Measurements from ENCODE around the gene PRELID1.
"Not testable (repeated sequence)": the region's sequence is repeated elsewhere in the genome, so short reads cannot be mapped to it uniquely, and the experiment has no call there.

The PRELID1 gene, protein sequence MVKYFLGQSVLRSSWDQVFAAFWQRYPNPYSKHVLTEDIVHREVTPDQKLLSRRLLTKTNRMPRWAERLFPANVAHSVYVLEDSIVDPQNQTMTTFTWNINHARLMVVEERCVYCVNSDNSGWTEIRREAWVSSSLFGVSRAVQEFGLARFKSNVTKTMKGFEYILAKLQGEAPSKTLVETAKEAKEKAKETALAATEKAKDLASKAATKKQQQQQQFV

DNA sequence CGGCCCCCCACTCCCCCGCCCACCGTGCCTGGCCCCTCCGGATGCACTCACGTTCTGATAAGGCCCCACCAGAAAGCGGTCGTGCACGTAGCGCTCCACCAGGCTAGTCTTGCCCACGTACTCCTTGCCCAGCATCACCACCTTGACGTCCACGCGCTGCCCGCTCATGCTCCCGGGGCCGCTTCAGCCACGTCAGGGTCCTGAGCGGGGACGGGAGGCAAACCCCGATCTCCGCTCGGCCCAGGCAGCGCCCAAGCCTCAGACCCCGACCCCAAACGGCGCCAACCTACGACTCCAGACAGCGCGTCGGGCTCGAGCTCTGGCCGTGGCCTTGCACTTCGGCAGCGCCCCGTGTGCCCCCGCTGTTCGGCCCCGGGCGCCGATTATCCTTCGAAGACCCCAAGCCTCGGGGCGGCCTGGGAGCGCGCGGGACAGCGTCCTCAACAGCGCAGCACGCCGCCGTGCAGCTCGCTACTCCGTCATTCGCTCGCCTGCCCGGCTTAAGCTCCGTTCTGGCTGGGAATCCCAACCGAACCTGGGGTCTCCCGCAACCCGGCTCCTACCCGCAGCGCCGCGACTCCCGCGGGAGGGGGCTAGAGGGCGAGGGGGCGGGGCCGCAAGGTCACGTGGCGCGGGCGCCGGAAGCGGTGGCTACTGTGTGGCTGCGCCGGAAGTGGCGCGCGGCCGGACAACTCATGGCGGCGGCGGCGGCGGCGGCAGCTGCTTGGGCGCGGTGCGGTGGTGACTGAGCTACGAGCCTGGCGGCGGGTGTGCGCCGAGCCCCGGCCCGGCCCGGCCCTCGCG lies at the start of gene PRELID1, which contains the start of gene RAB24:
Gene PRELID1, plus strand, starts transcription at position 679 of the 804 bp plus-strand sequence. CDS start 187 bp downstream, outside the sequence.
Gene RAB24, minus strand, starts transcription at position 599 of the 804 bp plus-strand sequence. Its CDS starts 431 bp downstream, at position 168.
- TF ChIP-seq L3MBTL2 (conservative IDR thresholded peaks at IDR 0.05) (peak; percentile 91), FOXK2 (IDR thresholded peaks at IDR 0.05) (no peak)
- POLR2A ChIA-PET, result interaction anchor here (0.6 to 1.7 kb wide), 4 partner anchors 9 to 83 kb away, joined by 3 to 10 read pairs (median 3); partner anchors contain the start of gene MXD3
- DNase-seq (ENCODE audit: extremely low spot score), result peak; percentile 96
- CTCF ChIA-PET, result no interaction called here

DNA sequence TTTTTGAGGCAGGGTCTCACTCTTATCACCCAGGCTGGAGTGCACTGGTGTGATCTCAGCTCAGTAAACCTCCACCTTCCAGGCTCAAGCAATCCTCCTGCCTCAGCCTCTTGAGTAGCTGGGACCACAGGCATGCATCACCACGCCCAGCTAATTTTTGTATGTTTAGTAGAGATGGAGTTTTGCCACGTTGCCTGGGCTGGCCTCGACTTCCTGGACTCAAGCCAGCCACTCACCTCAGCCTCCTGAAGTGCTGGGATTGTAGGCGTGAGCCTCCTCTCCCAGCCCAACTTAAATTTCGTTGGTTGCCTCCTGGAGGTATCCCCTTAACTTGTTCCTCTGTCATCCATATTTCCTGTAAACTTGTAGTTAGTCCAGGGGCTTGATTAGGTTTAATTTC lies 47.3 kb upstream of the PRELID1 start:
- POLR2A ChIA-PET, result no interaction called here
- DNase-seq (ENCODE audit: extremely low spot score), result no peak
- no peak for TF ChIP-seq SUZ12 (IDR thresholded peaks at IDR 0.05)
- TF ChIP-seq TARDBP (IDR thresholded peaks at IDR 0.05), result no peak
- no peak for TF ChIP-seq ELF4 (IDR thresholded peaks at IDR 0.05)
- TF ChIP-seq NFRKB (IDR thresholded peaks at IDR 0.05), result no peak
- CTCF ChIA-PET, result no interaction called here

DNA sequence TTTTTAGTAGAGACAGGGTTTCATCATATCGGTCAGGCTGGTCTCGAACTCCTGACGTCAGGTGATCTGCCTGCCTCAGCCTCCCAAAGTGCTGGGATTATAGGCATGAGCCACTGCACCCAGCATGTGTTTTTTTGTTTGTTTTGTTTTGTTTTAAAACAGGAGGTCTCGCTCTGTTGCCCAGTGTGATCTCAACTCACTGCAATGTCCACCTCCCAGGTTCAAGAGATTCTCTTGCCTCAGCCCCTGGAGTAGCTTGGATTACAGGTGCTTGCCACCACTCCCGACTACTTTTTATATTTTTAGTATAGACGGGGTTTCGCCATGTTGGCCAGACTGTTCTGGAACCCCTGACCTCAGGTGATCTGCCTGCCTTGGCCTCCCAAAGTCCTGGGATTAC lies 44.9 kb upstream of the PRELID1 start:
- POLR2A ChIA-PET; DNase-seq (ENCODE audit: extremely low spot score); CTCF ChIA-PET: not testable (repeated sequence)

- ChIA-PET POLR2A (no interaction called here), CTCF (no interaction called here)
- TF ChIP-seq SUZ12 (IDR thresholded peaks at IDR 0.05) (no peak), CTBP1 (IDR thresholded peaks at IDR 0.05; ENCODE audit: borderline replicate concordance) (no peak), FOXM1 (IDR thresholded peaks at IDR 0.05; ENCODE audit: borderline replicate concordance) (no peak), ARNT (IDR thresholded peaks at IDR 0.05) (no peak), NFRKB (IDR thresholded peaks at IDR 0.05) (no peak), TARDBP (IDR thresholded peaks at IDR 0.05) (no peak), BHLHE40 (IDR thresholded peaks at IDR 0.05; ENCODE audit: borderline replicate concordance) (no peak), SP1 (IDR thresholded peaks at IDR 0.05) (no peak), FOXK2 (IDR thresholded peaks at IDR 0.05) (no peak), PKNOX1 (IDR thresholded peaks at IDR 0.05) (no peak), L3MBTL2 (conservative IDR thresholded peaks at IDR 0.05) (no peak), LEF1 (IDR thresholded peaks at IDR 0.05; ENCODE audit: borderline replicate concordance) (no peak), ZNF384 (IDR thresholded peaks at IDR 0.05) (no peak), FOXA1 (IDR thresholded peaks at IDR 0.05) (no peak), HDGF (IDR thresholded peaks at IDR 0.05; ENCODE audit: borderline replicate concordance) (no peak), ELF4 (IDR thresholded peaks at IDR 0.05) (no peak)
- DNase-seq (ENCODE audit: extremely low spot score), result no peak
Measured at GRCh38 chr5:177260961-177261360, 42.6 kb upstream of the PRELID1 start.

GRCh38 chr5:177261510-177261909 lies 42.1 kb upstream of the PRELID1 start:
- ChIA-PET CTCF (no interaction called here), POLR2A (no interaction called here)
- no peak for DNase-seq (ENCODE audit: extremely low spot score)
- TF ChIP-seq L3MBTL2 (conservative IDR thresholded peaks at IDR 0.05) (no peak), FOXK2 (IDR thresholded peaks at IDR 0.05) (no peak), ELF4 (IDR thresholded peaks at IDR 0.05) (no peak), LEF1 (IDR thresholded peaks at IDR 0.05; ENCODE audit: borderline replicate concordance) (no peak), ZNF384 (IDR thresholded peaks at IDR 0.05) (no peak), BHLHE40 (IDR thresholded peaks at IDR 0.05; ENCODE audit: borderline replicate concordance) (no peak), SUZ12 (IDR thresholded peaks at IDR 0.05) (no peak), FOXA1 (IDR thresholded peaks at IDR 0.05) (no peak), PKNOX1 (IDR thresholded peaks at IDR 0.05) (no peak), HDGF (IDR thresholded peaks at IDR 0.05; ENCODE audit: borderline replicate concordance) (no peak), ARNT (IDR thresholded peaks at IDR 0.05) (no peak), NFRKB (IDR thresholded peaks at IDR 0.05) (no peak)

DNA sequence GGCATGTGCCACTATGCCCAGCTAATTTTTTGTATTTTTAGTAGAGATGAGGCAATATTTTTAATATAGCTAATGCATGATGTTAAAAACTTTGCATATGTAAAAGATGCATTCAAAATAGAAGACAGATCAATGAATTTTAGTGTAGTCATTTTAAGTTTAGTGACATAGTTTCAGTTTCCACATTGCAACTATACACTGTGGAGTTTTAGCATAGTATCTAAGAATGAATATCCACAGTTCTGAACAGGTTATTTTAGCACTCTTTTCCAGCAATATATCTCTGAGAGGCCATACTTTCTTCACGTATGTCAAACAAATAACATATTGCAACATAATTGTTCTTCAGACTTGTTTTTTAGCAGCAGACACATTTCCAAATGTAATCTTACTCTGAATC lies 39.4 kb upstream of the PRELID1 start:
- TF ChIP-seq FOXK2 (IDR thresholded peaks at IDR 0.05), result no peak
- no peak for TF ChIP-seq CTBP1 (IDR thresholded peaks at IDR 0.05; ENCODE audit: borderline replicate concordance)
- TF ChIP-seq ELF4 (IDR thresholded peaks at IDR 0.05), result no peak
- TF ChIP-seq TARDBP (IDR thresholded peaks at IDR 0.05), result no peak
- TF ChIP-seq PKNOX1 (IDR thresholded peaks at IDR 0.05), result no peak
- TF ChIP-seq L3MBTL2 (conservative IDR thresholded peaks at IDR 0.05), result no peak
- no peak for TF ChIP-seq LEF1 (IDR thresholded peaks at IDR 0.05; ENCODE audit: borderline replicate concordance)
- TF ChIP-seq HDGF (IDR thresholded peaks at IDR 0.05; ENCODE audit: borderline replicate concordance), result no peak
- TF ChIP-seq FOXA1 (IDR thresholded peaks at IDR 0.05), result no peak
- TF ChIP-seq SP1 (IDR thresholded peaks at IDR 0.05), result no peak
- CTCF ChIA-PET, result no interaction called here
- POLR2A ChIA-PET, result no interaction called here
- no peak for DNase-seq (ENCODE audit: extremely low spot score)
